HG03025 (cell line): ENCODE data around the gene MTMR2.
"Not testable (repeated sequence)": the region's sequence is repeated elsewhere in the genome, so short reads cannot be mapped to it uniquely, and the experiment has no call there.

Experiments
- ATAC-seq: cut with Tn5 transposase; IDR thresholded peaks from one replicate; pipeline ENCODE4 v1.9.1; 2021; ENCODE audit warnings: mild to moderate bottlenecking, moderate library complexity; ENCODE audit not compliant: unreplicated experiment, low FRiP score

MTMR2 gene

DNA sequence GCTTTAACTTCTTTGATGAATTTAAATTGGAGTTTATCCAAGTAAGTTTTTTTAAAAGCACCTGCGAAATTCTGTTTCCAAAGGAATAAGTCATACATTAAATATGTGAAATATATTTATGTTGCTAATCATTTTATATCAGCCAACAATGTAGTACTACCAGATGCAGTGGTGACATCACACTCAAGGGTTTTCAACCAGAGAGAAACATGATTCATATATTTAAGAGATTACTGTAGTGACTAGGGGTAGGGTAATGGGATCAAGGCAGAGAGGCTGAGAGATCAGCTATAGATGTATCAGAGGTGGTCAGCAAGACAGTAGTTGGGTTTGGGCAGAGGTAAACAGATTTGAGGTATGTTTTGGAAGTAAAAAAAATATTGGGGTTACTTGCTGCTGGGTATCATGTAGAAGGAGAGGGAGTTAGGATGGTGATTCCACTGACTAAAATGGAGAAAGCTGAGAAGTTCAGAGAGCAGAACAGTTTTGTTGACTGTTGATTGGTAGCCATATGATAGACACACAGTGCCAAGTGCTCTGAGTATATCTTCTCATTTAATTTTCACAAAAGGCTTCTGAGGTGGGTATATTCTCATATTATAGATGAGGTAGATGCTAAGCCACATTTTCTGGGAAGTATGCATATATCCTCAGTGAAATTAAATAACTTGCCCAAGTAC, 94.2 kb downstream of the MTMR2 start:
- no peak for ATAC-seq

GRCh38 chr11:95827696-95828095, 96.2 kb downstream of the MTMR2 start:
- no peak for ATAC-seq

DNA sequence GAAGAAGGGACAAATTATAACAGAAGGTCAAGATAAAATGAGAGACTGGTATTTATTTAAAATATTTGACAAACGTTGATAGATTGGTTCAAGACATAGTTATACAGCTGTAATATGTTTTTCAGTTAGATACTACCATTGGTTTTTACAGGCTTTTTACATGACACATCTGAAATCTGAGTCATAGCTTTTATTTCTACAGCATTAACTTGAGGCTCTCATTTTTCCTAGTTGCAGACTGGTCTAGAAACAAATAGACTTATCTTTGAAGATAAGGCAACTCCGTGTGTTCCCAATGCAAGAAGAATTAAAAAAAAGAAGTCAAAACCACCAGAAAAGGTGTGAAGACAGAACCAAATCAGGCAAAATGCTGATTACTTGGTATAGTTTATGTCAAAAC, 102.3 kb downstream of the MTMR2 start:
- ATAC-seq, result no peak

DNA sequence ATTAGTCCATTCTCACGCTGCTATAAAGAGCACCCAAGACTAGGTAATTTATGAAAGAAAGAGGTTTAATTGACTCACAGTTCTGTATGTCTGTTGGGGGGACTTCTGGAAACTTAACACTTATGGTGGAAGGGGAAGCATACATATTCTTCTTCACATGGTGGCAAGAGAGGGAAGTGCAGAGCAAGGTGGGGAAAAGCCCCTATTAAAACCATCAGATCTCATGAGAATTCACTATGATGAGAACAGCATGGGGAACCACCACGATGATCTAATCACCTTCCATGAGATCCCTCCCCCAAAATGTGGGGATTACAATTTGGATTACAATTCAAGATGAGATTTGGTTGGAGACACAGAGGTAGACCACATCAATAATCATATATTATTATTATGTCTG, 107.9 kb downstream of the MTMR2 start:
- no peak for ATAC-seq

DNA sequence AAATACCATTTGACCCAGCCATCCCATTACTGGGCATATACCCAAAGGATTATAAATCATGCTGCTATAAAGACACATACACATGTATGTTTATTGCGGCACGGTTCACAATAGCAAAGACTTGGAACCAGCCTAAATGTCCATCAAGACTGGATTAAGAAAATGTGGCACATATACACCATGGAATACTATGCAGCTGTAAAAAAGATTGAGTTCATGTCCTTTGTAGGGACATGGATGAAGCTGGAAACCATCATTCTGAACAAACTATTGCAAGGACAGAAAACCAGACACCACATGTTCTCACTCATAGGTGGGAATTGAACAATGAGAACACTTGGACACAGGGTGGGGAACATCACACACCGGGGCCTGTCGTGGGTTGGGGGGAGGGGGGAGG, 112.9 kb downstream of the MTMR2 start:
- not testable (repeated sequence) for ATAC-seq

- ATAC-seq, result not testable (repeated sequence)
These were observed 117.4 kb downstream of the MTMR2 start for GRCh38 chr11:95806464-95806863.

DNA sequence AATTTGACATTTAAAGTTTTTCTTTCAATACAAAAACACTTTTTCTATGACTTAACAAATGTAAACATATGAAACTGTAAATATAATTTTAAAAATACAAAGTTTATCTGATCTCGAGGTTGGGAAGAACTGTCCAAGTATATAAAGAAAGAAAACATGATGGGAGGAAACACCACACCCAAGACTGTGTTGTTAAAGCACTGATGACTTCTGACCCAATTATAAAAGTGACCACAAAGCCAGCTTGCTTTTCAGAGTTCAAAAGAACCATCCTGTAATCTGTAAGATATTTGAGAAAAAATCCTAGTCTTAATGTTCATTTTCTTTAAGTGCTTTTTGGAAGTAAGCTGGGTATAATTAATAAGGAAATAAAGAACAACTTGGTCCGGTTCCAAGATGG, 118.0 kb downstream of the MTMR2 start:
- no peak for ATAC-seq

GRCh38 chr11:95803973-95804372, 119.9 kb downstream of the MTMR2 start:
- no peak for ATAC-seq

GRCh38 chr11:95802806-95803205, 121.1 kb downstream of the MTMR2 start:
- no peak for ATAC-seq

GRCh38 chr11:95800438-95800837, 123.5 kb downstream of the MTMR2 start:
- ATAC-seq, result no peak

DNA sequence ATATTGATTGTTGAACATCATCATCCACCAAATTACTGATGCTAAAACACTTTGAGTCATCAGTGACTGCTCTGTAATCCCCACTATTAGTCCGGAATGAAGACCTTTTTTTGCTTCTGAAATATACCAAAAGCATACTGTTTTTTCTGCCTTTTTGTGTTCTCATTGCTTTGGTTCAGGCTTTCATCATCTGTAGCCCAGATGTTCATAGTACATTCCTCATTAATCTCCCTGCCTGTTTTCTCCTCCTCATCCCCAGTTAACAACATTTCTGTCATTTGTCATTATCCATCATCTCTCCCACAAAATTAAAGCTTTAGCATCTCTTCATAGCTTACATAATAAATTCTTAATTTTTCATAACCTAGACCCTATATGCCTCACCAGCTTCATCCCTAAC, 124.4 kb downstream of the MTMR2 start:
- no peak for ATAC-seq

DNA sequence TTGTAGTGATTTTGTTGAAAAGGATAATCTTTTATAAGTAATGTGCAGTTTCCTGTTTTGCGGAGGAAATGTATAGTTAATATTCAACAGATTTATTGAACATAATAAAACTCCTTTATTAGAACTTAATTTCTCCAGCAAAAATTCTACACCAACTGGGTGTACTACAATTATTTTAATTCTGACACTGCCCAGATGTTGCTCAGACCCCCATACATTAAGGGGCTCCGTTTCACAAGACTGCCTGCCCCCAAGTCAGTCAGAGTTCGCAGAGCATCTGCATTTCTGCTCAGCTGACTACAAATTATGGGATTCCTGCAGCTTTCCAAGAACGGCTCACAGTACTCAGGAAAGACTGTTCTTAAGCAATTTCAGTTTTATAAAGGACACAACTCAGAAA, 127.4 kb downstream of the MTMR2 start:
- no peak for ATAC-seq

GRCh38 chr11:95795627-95796295, 128.1 kb downstream of the MTMR2 start:
- no peak for ATAC-seq

- ATAC-seq, result no peak
These were observed 129.8 kb downstream of the MTMR2 start for GRCh38 chr11:95794086-95794485.

GRCh38 chr11:95793116-95793515, 130.8 kb downstream of the MTMR2 start:
- ATAC-seq, result no peak

- ATAC-seq, result no peak
These were observed 131.2 kb downstream of the MTMR2 start for GRCh38 chr11:95792700-95793099.

- ATAC-seq, result no peak
These were observed 131.7 kb downstream of the MTMR2 start for GRCh38 chr11:95792200-95792599.

- no peak for ATAC-seq
These were observed 132.2 kb downstream of the MTMR2 start for GRCh38 chr11:95791709-95792033.

GRCh38 chr11:95790933-95791708, 132.8 kb downstream of the MTMR2 start:
- no peak for ATAC-seq

GRCh38 chr11:95790123-95790932, 133.6 kb downstream of the MTMR2 start, which contains the start of gene CEP57:
TSS of gene CEP57 (plus strand) at chr11:95790498. CDS start at chr11:95790699, 201 bp downstream.
- peak; percentile 71 for ATAC-seq
